Measurements from ENCODE around the gene RAPGEF3.
A peak's percentile ranks its signal among the peaks of the same experiment; 100 is the strongest.

Gene RAPGEF3

DNA sequence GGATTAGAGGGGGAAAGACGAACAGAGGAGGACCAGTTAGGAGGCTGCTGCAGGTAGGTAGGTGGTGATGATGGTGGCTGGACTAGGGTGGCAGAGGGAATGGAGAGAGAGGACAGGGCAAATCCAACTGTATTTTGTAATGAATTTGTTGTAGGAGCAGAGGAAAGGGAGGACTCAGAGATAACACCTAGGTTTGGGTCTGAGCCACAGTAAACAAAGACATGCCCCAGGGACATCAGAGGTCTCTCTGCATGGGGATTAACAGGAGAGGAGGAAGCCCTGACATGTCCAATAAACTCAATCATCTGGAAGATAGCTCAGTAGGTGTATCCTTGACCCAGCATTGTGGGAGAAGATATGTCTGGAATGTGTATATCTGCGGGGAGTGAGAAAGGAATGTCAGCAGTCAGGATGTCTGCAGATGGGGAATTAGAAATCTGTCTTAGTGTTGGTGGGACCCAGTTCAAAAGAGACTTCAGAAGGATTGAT, 9.7 kb upstream of the RAPGEF3 start:
- Histone ChIP-seq H3K4me2 (ENCODE audit: insufficient read depth, low read length) (no peak overlapping the region), H3K4me1 (ENCODE audit: insufficient read depth, low read length) (peaks cover 4% of the 10 kb centered on the region; the same call in 1 of the 2 replicates), H3K79me2 (ENCODE audit: insufficient read depth, low read length) (no peaks in the 10 kb centered on the region), H3K36me3 (ENCODE audit: insufficient read depth, low read length) (no peaks in the 10 kb centered on the region), H3K9ac (ENCODE audit: low read depth, low read length) (no peak overlapping the region), H2AFZ (ENCODE audit: low read depth, low read length) (no peak overlapping the region), H4K20me1 (ENCODE audit: insufficient read depth, low read length) (peaks cover 3% of the 10 kb centered on the region; the same call in 1 of the 2 replicates), H3K27ac (ENCODE audit: low read length) (no peak overlapping the region), H3K4me3 (ENCODE audit: low read depth in 1 of 2, low read length in 2 of 2) (no peak overlapping the region), H3K27me3 (ENCODE audit: insufficient read depth, low read length, poor library complexity) (peaks cover 11% of the 10 kb centered on the region), H3K9me3 (ENCODE audit: insufficient read depth, low read length, severe bottlenecking) (no peaks in the 10 kb centered on the region)
- no peak for ATAC-seq (ENCODE audit: insufficient read depth, low read depth)
- no peak for TF ChIP-seq EZH2 (IDR thresholded peaks at IDR 0.05; ENCODE audit: borderline replicate concordance, low read depth, low read length, severe bottlenecking)
- TF ChIP-seq, protein P1, sequence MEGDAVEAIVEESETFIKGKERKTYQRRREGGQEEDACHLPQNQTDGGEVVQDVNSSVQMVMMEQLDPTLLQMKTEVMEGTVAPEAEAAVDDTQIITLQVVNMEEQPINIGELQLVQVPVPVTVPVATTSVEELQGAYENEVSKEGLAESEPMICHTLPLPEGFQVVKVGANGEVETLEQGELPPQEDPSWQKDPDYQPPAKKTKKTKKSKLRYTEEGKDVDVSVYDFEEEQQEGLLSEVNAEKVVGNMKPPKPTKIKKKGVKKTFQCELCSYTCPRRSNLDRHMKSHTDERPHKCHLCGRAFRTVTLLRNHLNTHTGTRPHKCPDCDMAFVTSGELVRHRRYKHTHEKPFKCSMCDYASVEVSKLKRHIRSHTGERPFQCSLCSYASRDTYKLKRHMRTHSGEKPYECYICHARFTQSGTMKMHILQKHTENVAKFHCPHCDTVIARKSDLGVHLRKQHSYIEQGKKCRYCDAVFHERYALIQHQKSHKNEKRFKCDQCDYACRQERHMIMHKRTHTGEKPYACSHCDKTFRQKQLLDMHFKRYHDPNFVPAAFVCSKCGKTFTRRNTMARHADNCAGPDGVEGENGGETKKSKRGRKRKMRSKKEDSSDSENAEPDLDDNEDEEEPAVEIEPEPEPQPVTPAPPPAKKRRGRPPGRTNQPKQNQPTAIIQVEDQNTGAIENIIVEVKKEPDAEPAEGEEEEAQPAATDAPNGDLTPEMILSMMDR (IDR thresholded peaks at IDR 0.05; ENCODE audit: borderline replicate concordance, extremely low read depth, low read length, poor library complexity, severe bottlenecking), result no peak
- no peak for DNase-seq

DNA sequence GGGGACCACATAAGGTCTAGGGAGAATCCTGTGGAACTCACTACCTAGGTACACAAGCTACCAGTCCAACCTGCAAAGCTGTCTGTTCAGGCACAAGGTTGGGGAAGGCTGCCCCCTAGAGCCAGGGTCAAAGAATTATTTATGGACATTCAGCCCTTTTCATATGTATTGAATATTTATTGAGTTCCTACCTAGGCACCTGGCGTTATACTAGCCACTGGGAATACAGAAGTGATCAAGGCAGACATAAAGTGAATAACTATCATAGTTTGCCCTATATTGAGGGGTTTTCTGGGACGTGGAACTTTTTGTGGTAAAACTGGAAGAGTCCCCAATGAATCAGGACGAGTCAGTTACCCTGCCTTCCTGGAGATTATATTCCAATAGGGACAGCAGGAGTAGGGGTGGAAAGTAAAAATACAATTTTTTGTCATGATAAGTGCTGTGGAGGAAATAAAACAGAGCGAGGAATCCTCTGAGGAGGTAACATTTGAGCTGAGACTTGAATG, 8.6 kb upstream of the RAPGEF3 start:
- Histone ChIP-seq H3K4me3 (ENCODE audit: low read depth in 1 of 2, low read length in 2 of 2) (no peak overlapping the region), H3K27me3 (ENCODE audit: insufficient read depth, low read length, poor library complexity) (peaks cover 15% of the 10 kb centered on the region), H3K9me3 (ENCODE audit: insufficient read depth, low read length, severe bottlenecking) (no peaks in the 10 kb centered on the region), H3K9ac (ENCODE audit: low read depth, low read length) (no peak overlapping the region), H3K27ac (ENCODE audit: low read length) (no peak overlapping the region), H3K36me3 (ENCODE audit: insufficient read depth, low read length) (no peaks in the 10 kb centered on the region), H4K20me1 (ENCODE audit: insufficient read depth, low read length) (peaks cover 3% of the 10 kb centered on the region; the same call in 1 of the 2 replicates), H2AFZ (ENCODE audit: low read depth, low read length) (no peak overlapping the region), H3K4me1 (ENCODE audit: insufficient read depth, low read length) (no peaks in the 10 kb centered on the region), H3K79me2 (ENCODE audit: insufficient read depth, low read length) (no peaks in the 10 kb centered on the region), H3K4me2 (ENCODE audit: insufficient read depth, low read length) (no peak overlapping the region)
- TF ChIP-seq, protein P1 (IDR thresholded peaks at IDR 0.05; ENCODE audit: borderline replicate concordance, extremely low read depth, low read length, poor library complexity, severe bottlenecking), result peak; percentile 67
- no peak for TF ChIP-seq EZH2 (IDR thresholded peaks at IDR 0.05; ENCODE audit: borderline replicate concordance, low read depth, low read length, severe bottlenecking)
- ATAC-seq (ENCODE audit: insufficient read depth, low read depth) (peak; percentile 55), DNase-seq (peak; percentile 63)

DNA sequence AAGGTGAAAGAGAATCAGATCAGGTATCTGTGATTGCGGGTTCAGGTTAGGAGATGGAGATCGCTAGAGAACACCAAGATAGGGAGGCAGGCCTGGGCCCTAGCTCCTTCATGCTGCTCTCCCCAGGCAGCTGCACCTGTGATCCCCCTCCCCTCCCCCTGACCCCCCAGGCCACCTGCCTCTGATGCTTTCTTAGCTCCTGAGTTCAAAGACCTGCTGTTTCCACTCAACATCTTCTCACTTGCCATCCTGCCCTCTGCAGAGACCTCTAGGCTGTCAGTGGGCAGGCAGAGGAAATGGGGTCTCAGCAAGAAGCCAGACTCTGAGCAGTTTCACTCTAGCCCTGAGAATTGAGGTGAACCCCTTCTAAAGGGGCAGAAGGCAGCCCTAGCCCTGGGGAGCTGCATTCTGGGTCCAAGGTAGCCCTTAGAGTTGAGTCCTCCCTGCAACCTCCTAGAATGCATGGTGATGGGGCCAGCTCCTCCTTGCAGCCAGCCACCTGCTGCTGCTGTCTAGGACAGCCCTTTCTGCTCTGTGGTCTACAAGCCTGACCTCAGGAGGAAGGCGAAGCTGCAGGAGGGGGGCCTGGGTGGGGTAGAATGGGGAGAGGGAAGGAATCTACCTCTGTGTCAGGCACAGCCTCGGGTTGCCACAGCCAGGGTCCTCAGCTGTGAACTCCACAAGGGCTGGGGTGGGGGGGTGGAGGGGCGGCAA, 8.0 kb upstream of the RAPGEF3 start:
- H2AFZ ChIP-seq (ENCODE audit: low read depth, low read length), result no peak overlapping the region
- ATAC-seq (ENCODE audit: insufficient read depth, low read depth), result peak; percentile 85
- no peak overlapping the region for H3K27ac ChIP-seq (ENCODE audit: low read length)

More for the DNA sequence above, 8.0 kb upstream of the RAPGEF3 start:
- Histone ChIP-seq H3K9me3 (ENCODE audit: insufficient read depth, low read length, severe bottlenecking) (no peaks in the 10 kb centered on the region), H3K36me3 (ENCODE audit: insufficient read depth, low read length) (no peaks in the 10 kb centered on the region), H3K4me3 (ENCODE audit: low read depth in 1 of 2, low read length in 2 of 2) (no peak overlapping the region), H3K4me2 (ENCODE audit: insufficient read depth, low read length) (no peak overlapping the region), H3K4me1 (ENCODE audit: insufficient read depth, low read length) (no peaks in the 10 kb centered on the region), H3K79me2 (ENCODE audit: insufficient read depth, low read length) (no peaks in the 10 kb centered on the region), H3K27me3 (ENCODE audit: insufficient read depth, low read length, poor library complexity) (peaks cover 16% of the 10 kb centered on the region), H3K9ac (ENCODE audit: low read depth, low read length) (no peak overlapping the region), H4K20me1 (ENCODE audit: insufficient read depth, low read length) (peaks cover 3% of the 10 kb centered on the region; the same call in 1 of the 2 replicates)
- peak; percentile 62 for DNase-seq
- TF ChIP-seq, protein P1 (IDR thresholded peaks at IDR 0.05; ENCODE audit: borderline replicate concordance, extremely low read depth, low read length, poor library complexity, severe bottlenecking), result no peak
- no peak for TF ChIP-seq EZH2 (IDR thresholded peaks at IDR 0.05; ENCODE audit: borderline replicate concordance, low read depth, low read length, severe bottlenecking)
